Calu3 (cell line): ENCODE data around the gene DNAJC27. TPM values are rescaled to one million over a fixed set of nuclear protein-coding genes. Genes with fewer than 3 reads are reported as not detected.

Experiments used
- BruUV-seq: library from RNA; stranded (reverse); fragments of 400-500 nt; replicated peaks from 2 replicates; lab custom pipeline; 2021; lab: Mats Ljungman, UMichigan
- CTCF ChIA-PET: fragments of 300-600 bp; sonication (Branson Sonifier 250); formaldehyde crosslinking; loops from one replicate; lab custom pipeline; 2022; ENCODE audit warnings: antibody characterized with exemption; lab: Charles Lee
- DNase-seq: peaks from one replicate; pipeline ENCODE4 v3.0.0; 2022
- H3K27ac Mint-ChIP-seq: one replicate; pipeline ENCODE4 v1.8.0; 2022; ENCODE audit warnings: mixed read lengths; ENCODE audit not compliant: unreplicated experiment
- H3K27me3 Mint-ChIP-seq: one replicate; pipeline ENCODE4 v1.8.0; 2022; ENCODE audit warnings: mixed read lengths; ENCODE audit not compliant: unreplicated experiment
- H3K36me3 Mint-ChIP-seq: one replicate; pipeline ENCODE4 v1.8.0; 2022; ENCODE audit warnings: mild to moderate bottlenecking, moderate library complexity, mixed read lengths; ENCODE audit not compliant: insufficient read depth, unreplicated experiment
- H3K4me1 Mint-ChIP-seq: one replicate; pipeline ENCODE4 v1.8.0; 2022; ENCODE audit warnings: mild to moderate bottlenecking, low read depth, mixed read lengths; ENCODE audit not compliant: unreplicated experiment
- H3K4me3 Mint-ChIP-seq: one replicate; pipeline ENCODE4 v1.8.0; 2022; ENCODE audit warnings: mild to moderate bottlenecking, low read depth, moderate library complexity, mixed read lengths; ENCODE audit not compliant: unreplicated experiment
- H3K9me3 Mint-ChIP-seq: one replicate; pipeline ENCODE4 v1.8.0; 2022; ENCODE audit warnings: low read depth, mixed read lengths; ENCODE audit not compliant: unreplicated experiment
- intact Hi-C: fragments of 100-400 bp; cut with micrococcal nuclease; formaldehyde crosslinking; loops from one replicate; pipeline ENCODE4 v1.10.0; 2022; ENCODE audit not compliant: unreplicated experiment
- total RNA-seq: library from RNA; stranded (reverse); gene quantifications from 2 replicates; pipeline ENCODE4 v1.2.3, GENCODE V29; 2022
- TF ChIP-seq, protein P1 (sequence below): fragments of 200-600 bp; IDR thresholded peaks from one replicate; pipeline ENCODE4 v1.8.0; 2022; ENCODE audit warnings: antibody characterized with exemption; ENCODE audit not compliant: unreplicated experiment

DNAJC27 gene
- total RNA-seq, 1 experiment from 2014 or later = 4.6 TPM

DNA sequence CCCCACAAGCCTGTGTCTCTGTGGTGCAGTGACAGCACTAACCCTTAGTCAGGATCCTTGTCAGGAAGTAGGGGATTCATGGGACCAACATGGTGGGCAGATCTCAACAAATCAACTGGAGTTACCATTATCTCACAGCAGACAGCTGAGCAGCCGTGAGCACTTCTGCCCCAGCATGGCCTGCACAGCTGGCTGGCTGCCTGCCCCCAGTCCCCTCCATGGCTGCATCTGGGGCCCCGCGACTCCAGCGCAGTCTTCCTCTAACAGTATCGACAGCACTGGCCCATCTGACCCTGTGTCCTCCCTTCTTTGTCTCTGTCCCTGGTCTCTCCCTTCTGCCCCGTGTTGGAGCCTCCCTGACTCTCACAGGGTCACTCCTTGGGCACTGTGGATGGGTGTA, 47.0 kb downstream of the DNAJC27 start:
- no TSS peak for BruUV-seq
- no peaks in the 10 kb centered on the region for H3K9me3 Mint-ChIP-seq
- intact Hi-C loops = no loop called here
- DNase-seq = no peak
- no peaks in the 10 kb centered on the region for H3K27me3 Mint-ChIP-seq
- TF ChIP-seq, protein P1, sequence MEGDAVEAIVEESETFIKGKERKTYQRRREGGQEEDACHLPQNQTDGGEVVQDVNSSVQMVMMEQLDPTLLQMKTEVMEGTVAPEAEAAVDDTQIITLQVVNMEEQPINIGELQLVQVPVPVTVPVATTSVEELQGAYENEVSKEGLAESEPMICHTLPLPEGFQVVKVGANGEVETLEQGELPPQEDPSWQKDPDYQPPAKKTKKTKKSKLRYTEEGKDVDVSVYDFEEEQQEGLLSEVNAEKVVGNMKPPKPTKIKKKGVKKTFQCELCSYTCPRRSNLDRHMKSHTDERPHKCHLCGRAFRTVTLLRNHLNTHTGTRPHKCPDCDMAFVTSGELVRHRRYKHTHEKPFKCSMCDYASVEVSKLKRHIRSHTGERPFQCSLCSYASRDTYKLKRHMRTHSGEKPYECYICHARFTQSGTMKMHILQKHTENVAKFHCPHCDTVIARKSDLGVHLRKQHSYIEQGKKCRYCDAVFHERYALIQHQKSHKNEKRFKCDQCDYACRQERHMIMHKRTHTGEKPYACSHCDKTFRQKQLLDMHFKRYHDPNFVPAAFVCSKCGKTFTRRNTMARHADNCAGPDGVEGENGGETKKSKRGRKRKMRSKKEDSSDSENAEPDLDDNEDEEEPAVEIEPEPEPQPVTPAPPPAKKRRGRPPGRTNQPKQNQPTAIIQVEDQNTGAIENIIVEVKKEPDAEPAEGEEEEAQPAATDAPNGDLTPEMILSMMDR = no peak
- CTCF ChIA-PET = no interaction called here
- H3K4me1 Mint-ChIP-seq = no peaks in the 10 kb centered on the region
- H3K36me3 Mint-ChIP-seq = no peaks in the 10 kb centered on the region
- no peak overlapping the region for H3K4me3 Mint-ChIP-seq
- H3K27ac Mint-ChIP-seq = no peak overlapping the region

DNA sequence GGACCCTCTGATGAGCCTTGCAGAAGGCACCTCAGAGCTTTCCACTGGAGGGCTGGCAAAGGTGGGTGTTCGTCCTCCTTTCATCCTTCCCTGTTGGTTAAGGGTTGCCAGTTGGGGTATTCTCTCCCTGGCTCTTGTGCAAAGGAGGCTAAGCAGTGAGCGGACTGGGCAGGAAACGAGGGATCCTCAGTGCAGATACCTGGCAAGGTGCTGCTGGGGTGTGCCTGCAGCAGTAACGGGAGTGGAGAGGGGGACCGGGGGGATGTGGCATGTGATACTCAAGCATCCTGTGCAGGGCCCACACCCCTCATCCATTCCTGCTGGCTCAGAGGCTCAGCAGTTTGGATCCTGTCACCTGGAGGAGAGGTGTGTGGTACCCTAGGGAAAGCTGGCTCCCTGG, 47.5 kb downstream of the DNAJC27 start:
- H3K9me3 Mint-ChIP-seq = no peaks in the 10 kb centered on the region
- intact Hi-C loops = no loop called here
- CTCF ChIA-PET = interaction anchor here (0.6 kb wide), 1 partner anchor 32 kb away, joined by 4 read pairs; no protein-coding TSS in a partner anchor
- no peak overlapping the region for H3K4me3 Mint-ChIP-seq
- no peaks in the 10 kb centered on the region for H3K27me3 Mint-ChIP-seq
- no peak overlapping the region for H3K27ac Mint-ChIP-seq
- H3K4me1 Mint-ChIP-seq = peaks cover 4% of the 10 kb centered on the region
- BruUV-seq = no TSS peak
- TF ChIP-seq, protein P1 = no peak
- no peak for DNase-seq
- H3K36me3 Mint-ChIP-seq = peaks cover 3% of the 10 kb centered on the region

DNA sequence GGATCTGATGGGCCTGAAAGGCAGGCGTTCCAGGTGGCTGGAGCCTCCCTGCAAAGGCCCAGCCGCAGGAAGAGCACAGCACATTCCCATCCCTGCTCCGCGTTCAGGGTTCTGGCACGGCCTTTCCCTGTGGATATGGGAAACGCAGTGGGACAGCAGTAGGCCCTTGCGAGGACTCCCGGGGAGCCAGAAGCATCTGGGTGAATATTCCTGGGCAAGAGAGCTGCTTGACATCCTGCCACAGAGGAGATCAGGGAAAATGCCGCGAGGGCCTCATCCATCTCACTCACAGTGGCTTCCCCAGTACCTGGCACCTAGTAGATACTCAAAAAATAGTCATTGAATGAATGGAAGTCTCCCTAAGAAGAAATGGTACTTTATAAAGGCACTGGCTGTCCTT, 48.6 kb downstream of the DNAJC27 start:
- H3K36me3 Mint-ChIP-seq = peaks cover 10% of the 10 kb centered on the region
- intact Hi-C loops = no loop called here
- DNase-seq = no peak
- H3K4me1 Mint-ChIP-seq = peaks cover 13% of the 10 kb centered on the region
- no peaks in the 10 kb centered on the region for H3K27me3 Mint-ChIP-seq
- TF ChIP-seq, protein P1 = no peak
- CTCF ChIA-PET = no interaction called here
- H3K4me3 Mint-ChIP-seq = no peak overlapping the region
- no peaks in the 10 kb centered on the region for H3K9me3 Mint-ChIP-seq
- no peak overlapping the region for H3K27ac Mint-ChIP-seq
- BruUV-seq = no TSS peak

DNA sequence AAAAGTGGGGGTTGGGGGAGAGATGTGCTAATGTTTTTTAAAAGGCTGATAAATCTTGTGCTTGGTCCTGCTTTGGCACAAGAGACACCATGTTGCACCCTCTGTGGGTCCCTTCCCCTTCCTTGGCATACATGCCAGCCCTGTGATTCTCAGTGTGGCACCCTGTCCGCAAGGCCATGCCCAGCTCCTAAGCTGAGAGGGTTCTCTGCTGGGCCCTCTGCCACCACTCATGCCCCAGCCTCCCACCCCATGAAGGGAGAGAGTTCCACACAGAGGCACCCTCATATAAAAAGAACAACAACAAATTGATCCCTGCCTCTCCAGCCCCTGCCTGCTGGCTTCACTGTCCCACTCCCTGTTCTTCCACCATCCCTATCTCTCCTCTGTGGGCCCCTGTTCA, 49.2 kb downstream of the DNAJC27 start:
- DNase-seq = no peak
- Mint-ChIP-seq H3K4me3 (no peak overlapping the region), H3K27ac (no peak overlapping the region), H3K36me3 (peaks cover 10% of the 10 kb centered on the region), H3K4me1 (peaks cover 16% of the 10 kb centered on the region), H3K27me3 (no peaks in the 10 kb centered on the region), H3K9me3 (no peaks in the 10 kb centered on the region)
- CTCF ChIA-PET = no interaction called here
- no TSS peak for BruUV-seq
- intact Hi-C loops = no loop called here
- TF ChIP-seq, protein P1 = no peak
